ENCODE measurements around the gene VWC2L. TPM values are rescaled to one million over a fixed set of nuclear protein-coding genes. Genes with fewer than 3 reads are reported as not detected.

VWC2L gene
- total and polyA plus RNA-seq, 2 experiments from 2014 or later, result not detected

DNA sequence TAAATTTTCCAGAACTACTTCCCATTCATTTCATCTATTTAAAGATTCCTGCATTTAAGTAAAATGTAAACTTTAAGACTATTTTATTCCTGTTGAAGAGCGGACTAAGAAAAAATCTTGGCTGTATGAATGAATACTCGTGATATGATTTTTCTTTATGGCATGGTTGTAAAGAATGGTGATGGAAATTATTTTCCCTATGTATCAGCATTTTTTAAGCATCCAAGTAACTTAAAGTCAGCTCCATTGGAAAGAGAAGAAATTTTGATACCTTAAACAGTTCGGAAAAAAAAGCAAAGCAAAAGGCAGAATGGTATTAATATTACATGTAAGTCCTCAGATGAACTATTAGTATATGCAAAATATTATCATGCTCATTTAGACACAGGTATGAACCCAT is 58.9 kb downstream of the VWC2L start:
- no peaks in the 10 kb centered on the region for H3K9me3 Mint-ChIP-seq
- ATAC-seq (no peak), DNase-seq (ENCODE audit: low spot score) (no peak)
- Histone ChIP-seq H3K27me3 (ENCODE audit: insufficient read depth) (no peaks in the 10 kb centered on the region), H3K9me2 (ENCODE audit: insufficient read depth) (no peaks in the 10 kb centered on the region), H3K27ac (ENCODE audit: low read depth) (no peak overlapping the region), H3K79me2 (replicated peaks; ENCODE audit: insufficient read depth) (no peaks in the 10 kb centered on the region), H3K36me3 (ENCODE audit: insufficient read depth) (no peaks in the 10 kb centered on the region), H3K4me3 (no peak overlapping the region), H2AFZ (no peak overlapping the region), H4K20me1 (replicated peaks; ENCODE audit: insufficient read depth) (no peaks in the 10 kb centered on the region), H3K4me1 (ENCODE audit: insufficient read depth) (no peaks in the 10 kb centered on the region), H3K4me2 (no peak overlapping the region), H3F3A (replicated peaks; ENCODE audit: low read depth) (no peaks in the 10 kb centered on the region)
- no peaks in the 10 kb centered on the region; the same call in 2 of the 3 replicates for H3K4me1 Mint-ChIP-seq
- no peak overlapping the region for H3K27ac Mint-ChIP-seq
- H3K27me3 Mint-ChIP-seq (ENCODE audit: insufficient read depth, low read depth, poor library complexity), result no peaks in the 10 kb centered on the region
- TF ChIP-seq ZNF331 (CRISPR knock-in tag; IDR thresholded peaks at IDR 0.05; ENCODE audit: low read depth), result no peak
- TF ChIP-seq STAT1 (IDR thresholded peaks at IDR 0.05; ENCODE audit: unreplicated experiment), result no peak
- no peak for TF ChIP-seq CTCF (conservative IDR thresholded peaks at IDR 0.05; ENCODE audit: low read depth in 2 of 2)
- no peak for TF ChIP-seq EZH2 (IDR thresholded peaks at IDR 0.05; ENCODE audit: low read depth, unreplicated experiment)
- TF ChIP-seq ETS1 (IDR thresholded peaks at IDR 0.05), result no peak
- TF ChIP-seq ZNF462 (CRISPR knock-in tag; IDR thresholded peaks at IDR 0.05), result no peak
- TF ChIP-seq JUNB (IDR thresholded peaks at IDR 0.05; ENCODE audit: unreplicated experiment), result no peak
- TF ChIP-seq ZNF114 (CRISPR knock-in tag; IDR thresholded peaks at IDR 0.05), result no peak
- no peak for TF ChIP-seq NANOG (IDR thresholded peaks at IDR 0.05; ENCODE audit: borderline replicate concordance)
- no peak for TF ChIP-seq CREB1 (CRISPR knock-in tag; IDR thresholded peaks at IDR 0.05; ENCODE audit: low read depth)
- TF ChIP-seq EZH2phosphoT487 (IDR thresholded peaks at IDR 0.05; ENCODE audit: unreplicated experiment), result no peak
- TF ChIP-seq, protein P1, sequence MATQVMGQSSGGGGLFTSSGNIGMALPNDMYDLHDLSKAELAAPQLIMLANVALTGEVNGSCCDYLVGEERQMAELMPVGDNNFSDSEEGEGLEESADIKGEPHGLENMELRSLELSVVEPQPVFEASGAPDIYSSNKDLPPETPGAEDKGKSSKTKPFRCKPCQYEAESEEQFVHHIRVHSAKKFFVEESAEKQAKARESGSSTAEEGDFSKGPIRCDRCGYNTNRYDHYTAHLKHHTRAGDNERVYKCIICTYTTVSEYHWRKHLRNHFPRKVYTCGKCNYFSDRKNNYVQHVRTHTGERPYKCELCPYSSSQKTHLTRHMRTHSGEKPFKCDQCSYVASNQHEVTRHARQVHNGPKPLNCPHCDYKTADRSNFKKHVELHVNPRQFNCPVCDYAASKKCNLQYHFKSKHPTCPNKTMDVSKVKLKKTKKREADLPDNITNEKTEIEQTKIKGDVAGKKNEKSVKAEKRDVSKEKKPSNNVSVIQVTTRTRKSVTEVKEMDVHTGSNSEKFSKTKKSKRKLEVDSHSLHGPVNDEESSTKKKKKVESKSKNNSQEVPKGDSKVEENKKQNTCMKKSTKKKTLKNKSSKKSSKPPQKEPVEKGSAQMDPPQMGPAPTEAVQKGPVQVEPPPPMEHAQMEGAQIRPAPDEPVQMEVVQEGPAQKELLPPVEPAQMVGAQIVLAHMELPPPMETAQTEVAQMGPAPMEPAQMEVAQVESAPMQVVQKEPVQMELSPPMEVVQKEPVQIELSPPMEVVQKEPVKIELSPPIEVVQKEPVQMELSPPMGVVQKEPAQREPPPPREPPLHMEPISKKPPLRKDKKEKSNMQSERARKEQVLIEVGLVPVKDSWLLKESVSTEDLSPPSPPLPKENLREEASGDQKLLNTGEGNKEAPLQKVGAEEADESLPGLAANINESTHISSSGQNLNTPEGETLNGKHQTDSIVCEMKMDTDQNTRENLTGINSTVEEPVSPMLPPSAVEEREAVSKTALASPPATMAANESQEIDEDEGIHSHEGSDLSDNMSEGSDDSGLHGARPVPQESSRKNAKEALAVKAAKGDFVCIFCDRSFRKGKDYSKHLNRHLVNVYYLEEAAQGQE (IDR thresholded peaks at IDR 0.05; ENCODE audit: unreplicated experiment), result no peak
- no peak for TF ChIP-seq POLR2AphosphoS5 (IDR thresholded peaks at IDR 0.05; ENCODE audit: low read depth)
- H3K36me3 Mint-ChIP-seq (ENCODE audit: low read depth), result no peaks in the 10 kb centered on the region
- no peak overlapping the region for H3K4me3 Mint-ChIP-seq

Data from GM23338 (cell line).